SK-MEL-5 (cell line): ENCODE data around the gene PABPC4L. TPM values are rescaled to one million over a fixed set of nuclear protein-coding genes. Genes with fewer than 3 reads are reported as not detected.
A peak's percentile ranks its signal among the peaks of the same experiment; 100 is the strongest.
"Not testable (repeated sequence)": the region's sequence is repeated elsewhere in the genome, so short reads cannot be mapped to it uniquely, and the experiment has no call there.

Experiments used
- DNase-seq: peaks from one replicate; pipeline ENCODE4 v3.0.0-alpha.2; 2016; ENCODE audit warnings: low read depth, low spot score
- in situ Hi-C: cut with HindIII; loops from 2 replicates; pipeline ENCODE4 v1.10.0; 2016; ENCODE audit warnings: low sequenced_read_pairs, high pct_unique_total_duplicates, low pct_unique_long_range_greater_than_20kb
- polyA plus RNA-seq, 2 experiments: library from polyadenylated mRNA; depleted of rRNA; stranded (reverse); fragments of >200 nt; gene quantifications; 2 replicates each; pipeline ENCODE4 v1.2.3, GENCODE V29; 2015
- total RNA-seq: library from RNA; depleted of rRNA; stranded (reverse); fragments of >200 nt; shearing (Covaris generic); gene quantifications from 2 replicates; pipeline ENCODE4 v1.2.3, GENCODE V29; 2014; rRNA removed

Gene PABPC4L
- total RNA-seq = 0.11 TPM in 1 of 2 replicates, not detected in the other
- polyA plus RNA-seq (2015; cell fraction: cytosol; rRNA removed) = 0.06 TPM in 1 of 2 replicates, not detected in the other
- polyA plus RNA-seq (2015; cell fraction: nucleus; rRNA removed) = 0.08 and 0.11 TPM in 2 replicates

- DNase-seq = peak; percentile 7
- in situ Hi-C loops = no loop called here
Measured at GRCh38 chr4:134201216-134202161, at the start of gene PABPC4L. Gene PABPC4L (minus strand): TSS chr4:134201789. CDS start chr4:134201019, 770 bp downstream.

GRCh38 chr4:134251322-134251721 lies 49.7 kb upstream of the PABPC4L start:
- DNase-seq = no peak
- in situ Hi-C loops = no loop called here

- DNase-seq = peak; percentile 7
- in situ Hi-C loops = no loop called here
Measured at GRCh38 chr4:134243742-134244713, 42.4 kb upstream of the PABPC4L start.

- in situ Hi-C loops = no loop called here
- DNase-seq = no peak
Measured at GRCh38 chr4:134219043-134219442, 17.5 kb upstream of the PABPC4L start.

GRCh38 chr4:134216411-134216810 lies 14.8 kb upstream of the PABPC4L start:
- in situ Hi-C loops = no loop called here
- no peak for DNase-seq

GRCh38 chr4:134215620-134216344 lies 14.2 kb upstream of the PABPC4L start:
- DNase-seq = no peak
- in situ Hi-C loops = no loop called here

- in situ Hi-C loops, DNase-seq: not testable (repeated sequence)
Measured at GRCh38 chr4:134207955-134208354, 6.4 kb upstream of the PABPC4L start.

- in situ Hi-C loops = no loop called here
- DNase-seq = no peak
Measured at GRCh38 chr4:134202166-134202956, 772 bp upstream of the PABPC4L start.

GRCh38 chr4:134200811-134201215 lies 776 bp downstream of the PABPC4L start:
- no peak for DNase-seq
- in situ Hi-C loops = no loop called here

- in situ Hi-C loops = no loop called here
- DNase-seq = no peak
Measured at GRCh38 chr4:134189949-134190348, 11.6 kb downstream of the PABPC4L start.

- no peak for DNase-seq
- in situ Hi-C loops = no loop called here
Measured at GRCh38 chr4:134189480-134189879, 12.1 kb downstream of the PABPC4L start.

GRCh38 chr4:134178706-134179105 lies 22.9 kb downstream of the PABPC4L start:
- in situ Hi-C loops = no loop called here
- DNase-seq = no peak

- in situ Hi-C loops = no loop called here
- no peak for DNase-seq
Measured at GRCh38 chr4:134174271-134174670, 27.3 kb downstream of the PABPC4L start.

- no peak for DNase-seq
- in situ Hi-C loops = no loop called here
Measured at GRCh38 chr4:134160211-134160610, 41.4 kb downstream of the PABPC4L start.

- in situ Hi-C loops = no loop called here
- DNase-seq = no peak
Measured at GRCh38 chr4:134154097-134154496, 47.5 kb downstream of the PABPC4L start.

GRCh38 chr4:134147941-134148340 lies 53.6 kb downstream of the PABPC4L start:
- in situ Hi-C loops = no loop called here
- no peak for DNase-seq
